HEK293 (cell line): ENCODE measurements around the gene KRT32.

Experiments used
- CTCF ChIA-PET: fragments of 350-600 bp; formaldehyde crosslinking; extraction: SDS; loops from one replicate; lab custom pipeline; 2021; ENCODE audit warnings: antibody characterized with exemption; lab: Yijun Ruan, JAX
- POLR2A ChIA-PET: fragments of 300-600 bp; formaldehyde crosslinking; extraction: SDS; loops from one replicate; lab custom pipeline; 2020; ENCODE audit warnings: antibody characterized with exemption, inconsistent platforms; lab: Yijun Ruan, JAX
- H3K27ac ChIP-seq: fragments of 200-500 bp; sonication (Bioruptor generic); 2 replicates; pipeline ENCODE4 v1.5.1; 2014; ENCODE audit warnings: low read depth, low read length, control low read depth, inconsistent platforms; ENCODE audit errors: extremely low read depth
- H3K36me3 ChIP-seq, 2 experiments: fragments of 200-500 bp in 1 of 2; sonication (Bioruptor generic) in 1 of 2; 1 replicate in 1 of 2; 2 replicates in 1 of 2; pipeline ENCODE4 v1.5.1; 2014 to 2017; ENCODE audit warnings: inconsistent platforms in 2 of 2, low read length in 2 of 2; ENCODE audit not compliant: control insufficient read depth in 2 of 2, insufficient read depth in 1 of 2
- H3K4me1 ChIP-seq: fragments of 200-500 bp; sonication (Bioruptor generic); 2 replicates; pipeline ENCODE4 v1.5.1; 2014; ENCODE audit warnings: mild to moderate bottlenecking, low read length, inconsistent platforms; ENCODE audit not compliant: control insufficient read depth, insufficient read depth
- H3K4me3 ChIP-seq: 2 replicates; pipeline ENCODE4 v1.5.1; 2011; ENCODE audit warnings: low read depth, mild to moderate bottlenecking, control low read depth, low read length, moderate library complexity
- H3K9me3 ChIP-seq: fragments of 200-500 bp; sonication (Bioruptor generic); 2 replicates; pipeline ENCODE4 v1.5.1; 2014; ENCODE audit warnings: low read depth, low read length, inconsistent platforms; ENCODE audit not compliant: control insufficient read depth, insufficient read depth
- BCL11B ChIP-seq: fragments of 450-650 bp; formaldehyde crosslinking; IDR thresholded peaks from 2 replicates; pipeline ENCODE4 v1.5.1; 2016; ENCODE audit warnings: low read depth, missing biosample characterization, missing genetic modification characterization
- IKZF3 ChIP-seq: fragments of 450-650 bp; IDR thresholded peaks from 2 replicates; pipeline ENCODE4 v1.5.0; 2018; ENCODE audit warnings: missing biosample characterization, mild to moderate bottlenecking, missing genetic modification characterization, moderate library complexity
- KLF1 ChIP-seq: fragments of 450-650 bp; formaldehyde crosslinking; IDR thresholded peaks from 2 replicates; pipeline ENCODE4 v1.5.1; 2016; ENCODE audit warnings: missing biosample characterization, missing genetic modification characterization
- OSR2 ChIP-seq: fragments of 450-650 bp; formaldehyde crosslinking; IDR thresholded peaks from 2 replicates; pipeline ENCODE4 v1.5.1; 2016; ENCODE audit warnings: missing biosample characterization, missing genetic modification characterization
- ZBTB20 ChIP-seq: fragments of 450-650 bp; formaldehyde crosslinking; IDR thresholded peaks from 2 replicates; pipeline ENCODE4 v1.5.1; 2016; ENCODE audit warnings: missing biosample characterization, missing genetic modification characterization
- ZIC2 ChIP-seq: fragments of 450-650 bp; formaldehyde crosslinking; IDR thresholded peaks from 2 replicates; pipeline ENCODE4 v1.5.1; 2016; ENCODE audit warnings: missing biosample characterization, missing genetic modification characterization
- ZNF133 ChIP-seq: fragments of 450-650 bp; formaldehyde crosslinking; IDR thresholded peaks from 2 replicates; pipeline ENCODE4 v1.5.1; 2016; ENCODE audit warnings: missing biosample characterization, missing genetic modification characterization
- ZNF19 ChIP-seq: fragments of 450-650 bp; formaldehyde crosslinking; IDR thresholded peaks from 2 replicates; pipeline ENCODE4; 2016; ENCODE audit warnings: missing biosample characterization, missing genetic modification characterization, low read depth
- ZNF202 ChIP-seq: fragments of 450-650 bp; formaldehyde crosslinking; IDR thresholded peaks from 2 replicates; pipeline ENCODE4 v1.5.1; 2016; ENCODE audit warnings: missing biosample characterization, missing genetic modification characterization, borderline replicate concordance
- ZNF211 ChIP-seq: fragments of 450-650 bp; formaldehyde crosslinking; IDR thresholded peaks from 2 replicates; pipeline ENCODE4 v1.5.1; 2016; ENCODE audit warnings: low read depth, missing biosample characterization, missing genetic modification characterization
- ZNF239 ChIP-seq: fragments of 450-650 bp; formaldehyde crosslinking; IDR thresholded peaks from 2 replicates; pipeline ENCODE4 v1.5.1; 2016; ENCODE audit warnings: missing biosample characterization, missing genetic modification characterization
- ZNF324 ChIP-seq: fragments of 450-650 bp; formaldehyde crosslinking; IDR thresholded peaks from 2 replicates; pipeline ENCODE4 v1.5.1; 2016; ENCODE audit warnings: missing biosample characterization, missing genetic modification characterization
- ZNF350 ChIP-seq: fragments of 450-650 bp; formaldehyde crosslinking; IDR thresholded peaks from 2 replicates; pipeline ENCODE4 v1.5.0; 2017; ENCODE audit warnings: missing biosample characterization, mild to moderate bottlenecking, missing genetic modification characterization
- ZNF391 ChIP-seq: fragments of 450-650 bp; formaldehyde crosslinking; IDR thresholded peaks from 2 replicates; pipeline ENCODE4 v1.5.1; 2016; ENCODE audit warnings: low read depth, missing biosample characterization, missing genetic modification characterization, borderline replicate concordance
- ZNF544 ChIP-seq: fragments of 450-650 bp; formaldehyde crosslinking; IDR thresholded peaks from 2 replicates; pipeline ENCODE4 v1.5.0; 2017; ENCODE audit warnings: missing biosample characterization, missing genetic modification characterization
- ZNF558 ChIP-seq: fragments of 450-650 bp; formaldehyde crosslinking; IDR thresholded peaks from 2 replicates; pipeline ENCODE4 v1.5.1; 2016; ENCODE audit warnings: missing biosample characterization, missing genetic modification characterization
- ZNF76 ChIP-seq: fragments of 450-650 bp; formaldehyde crosslinking; IDR thresholded peaks from 2 replicates; pipeline ENCODE4; 2016; ENCODE audit warnings: low read depth, missing biosample characterization, missing genetic modification characterization, borderline replicate concordance
- ZNF785 ChIP-seq: fragments of 450-650 bp; formaldehyde crosslinking; IDR thresholded peaks from 2 replicates; pipeline ENCODE4 v1.5.1; 2016; ENCODE audit warnings: missing biosample characterization, missing genetic modification characterization
- TF ChIP-seq, protein P1 (sequence below): fragments of 450-650 bp; formaldehyde crosslinking; IDR thresholded peaks from 2 replicates; pipeline ENCODE4 v1.5.1; 2016; ENCODE audit warnings: missing biosample characterization, missing genetic modification characterization, low read depth
- TF ChIP-seq, protein P2 (sequence below): fragments of 450-650 bp; formaldehyde crosslinking; IDR thresholded peaks from 2 replicates; pipeline ENCODE4 v1.5.1; 2016; ENCODE audit warnings: missing biosample characterization, missing genetic modification characterization

Gene KRT32

DNA sequence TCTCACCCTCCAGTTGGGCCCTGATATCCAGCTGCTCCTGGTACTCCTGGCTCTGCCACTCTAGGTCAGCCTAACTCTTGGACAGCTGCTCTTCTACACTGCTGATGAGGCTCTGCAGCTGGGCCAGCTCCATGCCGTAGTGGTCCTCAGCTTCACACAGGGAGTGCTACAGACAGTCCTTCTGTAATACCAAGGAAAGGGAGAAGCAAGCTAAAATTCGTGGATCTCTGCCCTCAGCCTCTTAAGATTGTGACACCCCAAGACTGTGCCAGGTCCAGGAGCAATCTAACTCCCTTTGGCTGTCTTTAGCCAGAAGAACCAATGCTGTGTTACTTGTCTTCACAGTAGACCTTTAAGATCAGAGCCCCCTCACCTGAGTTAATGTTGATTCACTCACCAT lies 18.7 kb downstream of the KRT32 start:
- H3K4me3 ChIP-seq: no peak overlapping the region
- TF ChIP-seq, protein P1, sequence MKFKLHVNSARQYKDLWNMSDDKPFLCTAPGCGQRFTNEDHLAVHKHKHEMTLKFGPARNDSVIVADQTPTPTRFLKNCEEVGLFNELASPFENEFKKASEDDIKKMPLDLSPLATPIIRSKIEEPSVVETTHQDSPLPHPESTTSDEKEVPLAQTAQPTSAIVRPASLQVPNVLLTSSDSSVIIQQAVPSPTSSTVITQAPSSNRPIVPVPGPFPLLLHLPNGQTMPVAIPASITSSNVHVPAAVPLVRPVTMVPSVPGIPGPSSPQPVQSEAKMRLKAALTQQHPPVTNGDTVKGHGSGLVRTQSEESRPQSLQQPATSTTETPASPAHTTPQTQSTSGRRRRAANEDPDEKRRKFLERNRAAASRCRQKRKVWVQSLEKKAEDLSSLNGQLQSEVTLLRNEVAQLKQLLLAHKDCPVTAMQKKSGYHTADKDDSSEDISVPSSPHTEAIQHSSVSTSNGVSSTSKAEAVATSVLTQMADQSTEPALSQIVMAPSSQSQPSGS: no peak
- TF ChIP-seq ZNF324 (tag by site-specific recombination) (no peak), OSR2 (tag by site-specific recombination) (no peak), ZNF785 (tag by site-specific recombination) (no peak), ZNF391 (tag by site-specific recombination) (no peak), ZNF544 (no peak), ZNF76 (tag by site-specific recombination) (no peak), ZNF350 (tag by site-specific recombination) (no peak), ZNF211 (no peak), KLF1 (tag by site-specific recombination) (no peak), IKZF3 (tag by site-specific recombination) (no peak), ZBTB20 (tag by site-specific recombination) (no peak), ZNF202 (tag by site-specific recombination) (no peak), ZNF239 (no peak), ZNF558 (tag by site-specific recombination) (no peak)
- TF ChIP-seq, protein P2, sequence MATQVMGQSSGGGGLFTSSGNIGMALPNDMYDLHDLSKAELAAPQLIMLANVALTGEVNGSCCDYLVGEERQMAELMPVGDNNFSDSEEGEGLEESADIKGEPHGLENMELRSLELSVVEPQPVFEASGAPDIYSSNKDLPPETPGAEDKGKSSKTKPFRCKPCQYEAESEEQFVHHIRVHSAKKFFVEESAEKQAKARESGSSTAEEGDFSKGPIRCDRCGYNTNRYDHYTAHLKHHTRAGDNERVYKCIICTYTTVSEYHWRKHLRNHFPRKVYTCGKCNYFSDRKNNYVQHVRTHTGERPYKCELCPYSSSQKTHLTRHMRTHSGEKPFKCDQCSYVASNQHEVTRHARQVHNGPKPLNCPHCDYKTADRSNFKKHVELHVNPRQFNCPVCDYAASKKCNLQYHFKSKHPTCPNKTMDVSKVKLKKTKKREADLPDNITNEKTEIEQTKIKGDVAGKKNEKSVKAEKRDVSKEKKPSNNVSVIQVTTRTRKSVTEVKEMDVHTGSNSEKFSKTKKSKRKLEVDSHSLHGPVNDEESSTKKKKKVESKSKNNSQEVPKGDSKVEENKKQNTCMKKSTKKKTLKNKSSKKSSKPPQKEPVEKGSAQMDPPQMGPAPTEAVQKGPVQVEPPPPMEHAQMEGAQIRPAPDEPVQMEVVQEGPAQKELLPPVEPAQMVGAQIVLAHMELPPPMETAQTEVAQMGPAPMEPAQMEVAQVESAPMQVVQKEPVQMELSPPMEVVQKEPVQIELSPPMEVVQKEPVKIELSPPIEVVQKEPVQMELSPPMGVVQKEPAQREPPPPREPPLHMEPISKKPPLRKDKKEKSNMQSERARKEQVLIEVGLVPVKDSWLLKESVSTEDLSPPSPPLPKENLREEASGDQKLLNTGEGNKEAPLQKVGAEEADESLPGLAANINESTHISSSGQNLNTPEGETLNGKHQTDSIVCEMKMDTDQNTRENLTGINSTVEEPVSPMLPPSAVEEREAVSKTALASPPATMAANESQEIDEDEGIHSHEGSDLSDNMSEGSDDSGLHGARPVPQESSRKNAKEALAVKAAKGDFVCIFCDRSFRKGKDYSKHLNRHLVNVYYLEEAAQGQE (tag by site-specific recombination): no peak
- POLR2A ChIA-PET: no interaction called here
- H3K9me3 ChIP-seq: no peaks in the 10 kb centered on the region
- no peaks in the 10 kb centered on the region for H3K4me1 ChIP-seq
- CTCF ChIA-PET: interaction anchor here (1.0 to 1.6 kb wide), 2 partner anchors 31 to 200 kb away, joined by 4 to 6 read pairs; no protein-coding TSS in a partner anchor
- H3K36me3 ChIP-seq: no peaks in the 10 kb centered on the region
- H3K27ac ChIP-seq: no peak overlapping the region

DNA sequence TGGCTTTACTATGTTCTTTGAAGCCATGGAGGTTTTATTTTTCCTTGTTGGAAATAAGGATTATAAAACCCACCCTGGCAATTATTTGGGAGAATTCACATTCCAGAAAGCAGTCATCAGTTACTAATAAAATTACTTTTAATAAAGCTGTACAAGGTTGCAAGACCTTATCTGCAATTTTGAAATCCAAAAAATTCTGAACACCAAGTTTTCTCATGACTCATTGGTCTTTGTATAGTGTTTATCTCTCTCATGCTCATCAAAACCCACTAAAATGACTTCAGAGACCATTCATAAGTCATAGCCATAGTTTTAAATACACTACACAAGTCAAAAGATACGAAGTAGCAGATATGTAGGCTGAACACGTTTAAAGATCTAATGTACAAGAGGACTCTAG lies 20.4 kb downstream of the KRT32 start:
- POLR2A ChIA-PET: no interaction called here
- H3K4me3 ChIP-seq: no peak overlapping the region
- H3K4me1 ChIP-seq: no peaks in the 10 kb centered on the region
- no peak overlapping the region for H3K27ac ChIP-seq
- no peaks in the 10 kb centered on the region for H3K36me3 ChIP-seq
- TF ChIP-seq, protein P2 (tag by site-specific recombination): no peak
- TF ChIP-seq ZNF19 (tag by site-specific recombination) (no peak), ZIC2 (tag by site-specific recombination) (no peak), BCL11B (tag by site-specific recombination) (no peak), ZNF133 (tag by site-specific recombination) (no peak)
- CTCF ChIA-PET: interaction anchor here (0.6 to 1.6 kb wide), 2 partner anchors 202 to 935 kb away, joined by 3 to 6 read pairs; no protein-coding TSS in a partner anchor
- H3K9me3 ChIP-seq: no peaks in the 10 kb centered on the region
